Activated CD4-positive, alpha-beta T cell treated with anti-CD3 and anti-CD28 coated beads for 4 hours (primary cell): ENCODE results near the gene SLCO6A1.
"Not testable (repeated sequence)": the region's sequence is repeated elsewhere in the genome, so short reads cannot be mapped to it uniquely, and the experiment has no call there.

Experiments
- DNase-seq, 2 donors: peaks; one replicate each; pipeline ENCODE4 v3.0.0-alpha.2; 2020

Gene SLCO6A1

GRCh38 chr5:102498271-102499034, at the start of gene SLCO6A1:
Gene SLCO6A1, minus strand, starts transcription at chr5:102499001. Its CDS starts 157 bp downstream, at chr5:102498844.
- DNase-seq = no peak

- DNase-seq = no peak
Observed at GRCh38 chr5:102547141-102548035, 48.6 kb upstream of the SLCO6A1 start.

- DNase-seq = no peak
Observed at GRCh38 chr5:102545175-102545574, 46.4 kb upstream of the SLCO6A1 start.

- DNase-seq = no peak
Observed at GRCh38 chr5:102542057-102542456, 43.3 kb upstream of the SLCO6A1 start.

- no peak for DNase-seq
Observed at GRCh38 chr5:102539996-102540728, 41.4 kb upstream of the SLCO6A1 start.

GRCh38 chr5:102539562-102539961, 40.8 kb upstream of the SLCO6A1 start:
- no peak for DNase-seq

DNA sequence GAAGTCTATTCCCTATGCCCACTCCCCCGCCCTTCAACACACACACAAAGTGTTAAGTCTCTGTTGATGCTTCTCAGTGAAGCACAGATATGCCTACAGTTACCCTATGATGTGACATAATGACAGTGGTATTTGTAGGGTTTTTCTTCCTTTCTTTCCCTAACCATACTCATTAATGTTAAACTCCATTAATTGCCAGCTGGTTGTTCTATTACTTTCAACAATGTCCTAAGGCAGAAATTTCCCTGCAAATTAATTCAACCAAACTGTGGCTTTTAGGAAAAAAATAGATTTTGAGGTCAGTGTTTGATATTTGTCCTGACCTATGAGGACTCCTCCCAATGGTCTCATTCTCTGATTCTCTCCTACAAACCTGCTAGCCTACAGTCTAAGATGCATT, 38.2 kb upstream of the SLCO6A1 start:
- DNase-seq = no peak

DNA sequence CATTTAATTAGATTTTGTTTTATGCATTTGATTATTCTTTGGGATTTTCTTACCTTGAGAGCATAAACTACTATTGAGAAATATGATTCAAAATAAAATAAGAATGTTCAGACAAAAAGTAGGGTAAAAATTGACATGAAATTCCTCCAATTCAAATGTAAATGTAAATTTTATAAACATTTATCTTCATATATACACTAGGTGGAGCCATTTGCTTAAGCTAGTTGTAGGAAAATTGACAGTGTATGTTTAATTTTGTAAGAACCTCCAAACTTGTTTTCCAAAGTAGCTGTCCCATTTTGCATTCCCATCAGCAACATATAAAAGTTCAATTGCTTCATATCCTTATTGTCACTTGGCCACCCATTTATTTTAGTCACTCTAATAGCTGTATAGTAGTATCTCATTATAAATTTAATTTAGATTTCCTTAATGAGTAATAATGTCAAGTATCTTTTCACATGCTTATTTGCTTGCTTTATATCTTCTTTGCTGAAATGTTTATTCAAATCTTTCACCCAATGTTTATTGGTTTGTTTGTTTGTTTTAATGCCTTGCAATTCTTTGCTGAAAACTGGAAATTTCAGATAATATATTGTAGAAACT, 37.6 kb upstream of the SLCO6A1 start:
- DNase-seq = no peak

DNA sequence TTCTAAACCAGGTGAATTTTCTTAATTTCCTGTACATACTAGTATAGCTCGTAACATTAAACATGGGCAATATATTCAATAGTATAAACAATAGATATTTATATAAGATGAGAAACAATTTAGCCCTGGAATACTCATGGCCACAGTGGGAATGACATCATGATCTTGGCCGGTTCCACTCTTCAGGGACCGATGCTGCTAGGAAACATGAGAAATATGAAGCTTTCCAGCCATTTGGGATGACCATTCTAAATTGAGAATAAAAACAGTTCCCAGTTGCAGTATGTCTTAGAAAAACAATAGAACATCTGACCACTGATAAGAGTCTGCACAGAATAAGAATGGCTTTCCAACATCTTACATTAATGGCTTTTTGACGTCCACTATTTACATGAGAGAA, 33.3 kb upstream of the SLCO6A1 start:
- no peak for DNase-seq

DNA sequence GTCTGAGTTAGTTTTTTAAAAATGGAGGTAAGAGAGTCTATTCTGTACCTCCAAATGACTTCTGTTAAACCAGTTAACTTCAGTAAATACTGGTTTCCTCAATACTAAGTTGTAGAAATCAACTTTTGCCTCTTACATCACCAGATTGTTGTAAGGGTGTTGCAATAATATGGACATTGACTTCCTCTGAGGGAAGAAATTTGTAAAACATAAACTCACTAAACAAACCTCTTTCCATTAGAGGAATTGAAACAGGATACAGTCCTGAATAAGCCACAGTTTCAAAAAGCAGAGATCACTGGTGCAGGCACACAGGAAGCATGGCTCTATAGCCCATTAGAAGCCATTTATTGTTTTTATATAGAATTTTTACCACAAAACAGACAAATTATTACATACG, 32.7 kb upstream of the SLCO6A1 start:
- DNase-seq = no peak

DNA sequence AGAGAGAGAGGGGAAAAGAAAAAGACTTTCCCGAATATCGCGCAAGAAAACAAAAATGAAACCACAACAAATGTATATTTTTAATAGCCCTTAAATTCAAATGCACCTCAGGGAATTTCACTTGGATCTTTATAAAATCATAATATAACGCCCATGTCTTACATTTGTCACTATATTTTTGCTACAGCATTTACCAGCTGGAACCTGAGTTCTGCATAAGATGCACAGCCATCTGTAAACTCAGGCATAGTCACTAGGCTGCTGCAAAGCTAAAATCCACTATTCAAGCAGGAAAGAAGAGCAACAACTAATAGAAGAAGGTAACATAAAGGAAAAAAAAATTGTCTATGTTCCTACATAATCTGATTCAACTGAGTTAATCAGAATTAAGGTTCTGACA, 30.6 kb upstream of the SLCO6A1 start:
- no peak for DNase-seq

- no peak for DNase-seq
Observed at GRCh38 chr5:102529031-102529430, 30.2 kb upstream of the SLCO6A1 start.

DNA sequence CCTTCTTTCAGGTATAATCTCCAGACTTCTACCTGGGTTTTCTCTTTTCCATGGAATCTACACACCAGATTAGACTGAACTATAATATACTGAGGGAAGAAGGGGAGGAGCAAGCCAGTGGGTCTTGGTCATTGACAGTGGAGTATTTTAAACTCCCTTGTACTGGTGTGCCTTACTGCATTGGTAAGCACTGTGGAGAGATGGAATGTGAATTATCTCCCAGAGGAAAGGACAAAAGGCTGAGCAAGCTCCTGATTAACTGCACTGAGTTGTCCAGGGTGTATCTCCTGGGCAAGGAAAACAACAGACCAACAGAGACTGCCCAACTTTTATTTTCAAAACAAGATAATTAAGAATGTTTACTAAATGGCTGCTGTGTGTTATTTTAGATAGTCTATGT, 29.8 kb upstream of the SLCO6A1 start:
- DNase-seq = no peak

DNA sequence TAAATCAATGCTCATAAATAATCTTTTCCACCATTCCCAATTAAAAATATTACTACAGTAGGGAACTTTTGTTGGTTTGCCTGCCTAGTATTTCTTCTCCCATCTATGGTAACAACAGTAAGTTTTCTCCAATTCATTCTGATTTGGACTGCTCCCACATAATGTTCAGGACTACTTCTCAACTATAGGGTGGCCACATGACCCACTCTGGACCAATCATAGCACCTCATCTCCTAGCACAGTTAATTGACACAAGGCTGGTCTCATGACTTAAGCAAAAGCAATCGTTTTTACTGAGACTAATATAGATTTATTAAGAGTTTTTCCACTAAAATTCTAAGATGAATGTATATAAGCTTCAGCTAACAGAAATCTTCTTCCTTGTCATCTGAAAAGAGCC, 28.7 kb upstream of the SLCO6A1 start:
- DNase-seq = no peak

DNA sequence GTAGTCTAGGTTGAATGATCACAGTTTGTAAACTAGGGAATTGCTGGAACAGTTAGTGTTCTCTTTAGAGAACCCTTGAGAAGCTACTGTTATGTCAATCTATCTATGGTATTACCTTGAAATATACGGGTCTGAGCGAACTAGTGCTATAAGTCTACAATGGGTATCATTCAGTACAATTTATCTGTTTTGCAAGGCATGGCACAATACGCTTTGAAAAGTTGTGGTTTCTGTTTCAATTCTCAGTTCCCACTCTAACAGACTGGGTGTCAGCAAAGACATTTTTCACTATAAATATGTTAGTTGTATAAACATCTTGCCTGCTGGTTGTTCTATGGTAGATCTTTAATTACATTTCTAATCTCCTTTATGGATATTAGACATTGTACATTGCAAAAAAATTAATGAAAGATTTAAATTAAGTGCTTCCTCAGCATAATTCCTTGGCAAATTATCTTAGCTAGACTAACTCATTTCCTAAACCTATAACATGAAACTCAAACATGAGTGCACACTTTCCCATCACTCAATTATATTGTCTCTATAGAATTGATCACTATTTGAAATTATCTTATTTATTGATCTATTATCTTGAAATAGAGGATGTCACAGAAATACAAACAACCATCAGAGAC, 24.9 kb upstream of the SLCO6A1 start:
- no peak for DNase-seq

DNA sequence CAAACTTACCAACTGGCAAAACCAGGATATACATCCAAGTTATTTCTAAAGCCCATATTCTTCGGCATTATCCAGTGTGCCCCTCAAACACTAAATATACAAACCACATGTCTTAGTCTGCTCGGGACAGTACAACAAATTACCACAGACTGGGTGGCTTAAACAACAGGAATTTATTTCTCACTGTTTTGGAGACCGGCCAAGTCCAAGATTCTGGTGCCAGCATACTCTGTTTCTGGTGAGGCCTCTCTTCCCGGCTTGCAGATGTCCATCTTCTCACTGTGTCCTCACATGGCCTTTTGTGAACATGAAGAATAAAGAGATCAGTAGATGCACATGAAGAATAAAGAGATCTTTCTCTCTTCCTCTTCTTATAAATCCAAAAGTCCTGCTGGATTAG, 12.9 kb upstream of the SLCO6A1 start:
- DNase-seq = no peak

DNA sequence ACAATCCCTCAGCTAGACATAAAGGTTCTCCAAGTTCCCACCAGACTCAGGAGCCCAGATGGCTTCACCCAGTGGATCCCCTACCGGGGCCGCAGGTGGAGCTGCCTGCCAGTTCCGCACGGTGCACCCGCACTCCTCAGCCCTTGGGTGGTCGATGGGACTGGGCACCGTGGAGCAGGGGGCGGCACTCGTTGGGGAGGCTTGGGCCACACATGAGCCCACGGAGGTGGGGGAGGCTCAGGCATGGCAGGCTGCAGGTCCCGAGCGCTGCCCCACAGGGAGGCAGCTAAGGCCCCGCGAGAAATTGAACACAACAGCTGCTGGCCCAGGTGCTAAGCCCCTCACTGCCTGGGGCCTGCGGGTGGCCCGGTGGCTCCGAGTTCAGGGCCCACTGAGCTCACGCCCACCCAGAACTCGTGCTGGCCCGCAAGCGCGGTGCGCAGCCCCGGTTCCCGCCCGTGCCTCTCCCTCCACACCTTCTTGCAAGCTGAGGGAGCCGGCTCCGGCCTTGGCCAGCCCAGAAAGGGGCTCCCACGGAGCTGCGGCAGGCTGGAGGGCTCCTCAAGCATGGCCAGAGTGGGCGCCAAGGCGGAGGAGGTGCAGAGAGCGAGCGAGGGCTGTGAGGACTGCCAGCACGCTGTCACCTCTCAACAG, 7.4 kb downstream of the SLCO6A1 start:
- not testable (repeated sequence) for DNase-seq

- no peak for DNase-seq
Observed at GRCh38 chr5:102483736-102484135, 15.1 kb downstream of the SLCO6A1 start.

GRCh38 chr5:102481054-102481715, 17.6 kb downstream of the SLCO6A1 start:
- DNase-seq = no peak

- no peak for DNase-seq
Observed at GRCh38 chr5:102453716-102454115, 45.1 kb downstream of the SLCO6A1 start.

GRCh38 chr5:102451082-102451481, 47.7 kb downstream of the SLCO6A1 start:
- no peak for DNase-seq
